Loucy (cell line): ENCODE data around the gene FAM114A2.

Experiments used
- CTCF ChIP-seq: fragments of 200-600 bp; sonication (generic); conservative IDR thresholded peaks from 2 replicates; pipeline ENCODE4 v1.5.1; 2014; ENCODE audit warnings: mild to moderate bottlenecking, antibody characterized with exemption, low read length
- EZH2phosphoT487 ChIP-seq: fragments of 200-600 bp; IDR thresholded peaks from 2 replicates; pipeline ENCODE4 v1.6.1; 2018; ENCODE audit warnings: antibody characterized with exemption, mild to moderate bottlenecking, moderate library complexity, borderline replicate concordance

- TF ChIP-seq CTCF = no peak
- TF ChIP-seq EZH2phosphoT487 = no peak
Measured at GRCh38 chr5:154058055-154059038, 19.6 kb upstream of the FAM114A2 start.
